GM08714 (cell line): ENCODE measurements around the gene FAM110D.

ENCODE experiments used
- H3K4me3 ChIP-seq: fragments of 200-500 bp; sonication (Bioruptor generic); 2 replicates; pipeline ENCODE4 v1.5.1; 2014; ENCODE audit warnings: mild to moderate bottlenecking, low read length, inconsistent platforms
- ZNF274 ChIP-seq: IDR thresholded peaks from 2 replicates; pipeline ENCODE4 v1.6.1; 2012; ENCODE audit warnings: mild to moderate bottlenecking, low read depth, low read length

FAM110D gene

DNA sequence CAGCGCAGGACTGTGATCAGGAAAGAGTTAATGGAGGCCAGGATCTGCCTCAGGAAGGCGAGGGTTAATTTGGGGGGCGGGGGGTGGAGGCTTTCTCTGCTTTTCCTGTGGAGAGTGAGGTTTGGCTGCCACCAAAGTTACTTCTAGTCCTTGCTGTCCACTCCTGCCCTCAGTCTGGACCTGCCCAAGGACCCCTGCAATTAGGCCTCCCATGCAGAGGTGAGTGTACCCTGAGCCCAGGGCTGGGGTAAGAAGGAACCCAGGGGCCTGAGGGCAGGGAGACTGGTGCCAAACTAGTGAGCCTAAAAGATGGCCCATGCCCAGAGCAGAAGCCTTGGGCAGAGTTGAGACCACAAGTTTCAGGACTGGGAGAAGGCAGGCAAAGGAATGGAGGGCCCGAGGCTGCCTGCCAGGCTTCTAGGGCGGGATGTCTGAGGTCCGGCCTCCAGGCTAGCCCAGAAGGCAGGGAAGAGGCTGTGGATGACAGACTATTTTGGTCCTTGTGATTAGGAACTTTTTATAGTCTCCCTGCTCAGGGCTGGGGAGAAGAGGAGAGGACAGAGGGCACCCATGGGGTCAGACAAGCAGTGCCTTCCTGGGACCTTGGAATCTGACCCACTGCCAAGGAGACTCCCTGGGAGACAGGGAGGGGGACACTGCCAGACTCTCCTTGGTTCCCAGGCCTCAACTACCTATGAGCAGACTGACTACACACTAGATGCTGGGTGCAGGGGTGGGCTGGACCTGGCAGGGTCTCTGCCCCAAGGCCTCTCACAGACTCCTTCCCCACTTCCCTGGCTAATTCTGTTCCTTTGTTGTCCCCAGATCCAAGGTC is at the start of gene FAM110D:
Gene FAM110D (plus strand): TSS at position 172 of the 835 bp plus-strand sequence. CDS start 2,213 bp downstream, outside the sequence.
- H3K4me3 ChIP-seq = no peak within 1 kb of the TSS
- no peak for TF ChIP-seq ZNF274

GRCh38 chr1:26109229-26110164 is 49.4 kb upstream of the FAM110D start:
- TF ChIP-seq ZNF274 = no peak
- H3K4me3 ChIP-seq = no peak overlapping the region

DNA sequence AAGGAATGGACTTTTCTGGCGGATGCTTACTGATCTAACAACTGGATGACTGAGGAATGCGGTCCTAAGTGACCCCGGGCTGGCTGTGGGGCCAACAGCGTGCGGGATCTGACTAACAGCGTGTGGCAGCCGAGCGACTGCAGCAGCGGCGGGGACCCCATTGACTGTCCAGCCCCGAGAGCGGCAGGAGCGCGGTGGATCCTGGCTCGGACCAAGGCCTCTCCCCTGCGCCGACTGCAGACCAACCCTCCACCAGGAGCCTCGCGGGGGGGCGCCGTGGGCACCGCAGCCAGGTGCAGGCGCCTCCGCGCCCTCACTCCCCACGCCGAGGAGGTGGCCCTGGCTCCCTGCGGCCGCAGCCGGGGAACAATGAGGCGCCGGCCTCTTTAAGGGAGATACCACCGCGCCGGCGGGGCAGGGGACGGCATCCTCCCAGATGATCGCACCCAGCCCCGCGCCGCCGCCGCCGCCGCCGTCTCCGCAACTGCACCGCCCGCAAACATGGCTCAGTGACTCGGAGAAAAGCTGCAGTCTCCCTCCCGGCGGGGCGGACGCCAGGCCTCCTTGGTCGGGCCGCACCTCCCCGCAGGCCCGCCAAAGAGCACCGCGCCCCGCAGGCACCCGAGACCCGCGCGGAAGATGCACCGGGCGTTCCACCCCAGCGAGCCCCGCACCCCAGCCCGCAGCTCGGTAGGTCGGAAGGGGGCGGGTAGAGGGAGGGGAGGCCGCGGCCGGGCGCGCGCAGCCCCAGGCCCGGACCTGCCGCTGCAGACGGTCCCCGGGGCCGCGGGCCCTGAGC is 47.9 kb upstream of the FAM110D start:
- peak overlapping the region; percentile 86 for H3K4me3 ChIP-seq
- no peak for TF ChIP-seq ZNF274

DNA sequence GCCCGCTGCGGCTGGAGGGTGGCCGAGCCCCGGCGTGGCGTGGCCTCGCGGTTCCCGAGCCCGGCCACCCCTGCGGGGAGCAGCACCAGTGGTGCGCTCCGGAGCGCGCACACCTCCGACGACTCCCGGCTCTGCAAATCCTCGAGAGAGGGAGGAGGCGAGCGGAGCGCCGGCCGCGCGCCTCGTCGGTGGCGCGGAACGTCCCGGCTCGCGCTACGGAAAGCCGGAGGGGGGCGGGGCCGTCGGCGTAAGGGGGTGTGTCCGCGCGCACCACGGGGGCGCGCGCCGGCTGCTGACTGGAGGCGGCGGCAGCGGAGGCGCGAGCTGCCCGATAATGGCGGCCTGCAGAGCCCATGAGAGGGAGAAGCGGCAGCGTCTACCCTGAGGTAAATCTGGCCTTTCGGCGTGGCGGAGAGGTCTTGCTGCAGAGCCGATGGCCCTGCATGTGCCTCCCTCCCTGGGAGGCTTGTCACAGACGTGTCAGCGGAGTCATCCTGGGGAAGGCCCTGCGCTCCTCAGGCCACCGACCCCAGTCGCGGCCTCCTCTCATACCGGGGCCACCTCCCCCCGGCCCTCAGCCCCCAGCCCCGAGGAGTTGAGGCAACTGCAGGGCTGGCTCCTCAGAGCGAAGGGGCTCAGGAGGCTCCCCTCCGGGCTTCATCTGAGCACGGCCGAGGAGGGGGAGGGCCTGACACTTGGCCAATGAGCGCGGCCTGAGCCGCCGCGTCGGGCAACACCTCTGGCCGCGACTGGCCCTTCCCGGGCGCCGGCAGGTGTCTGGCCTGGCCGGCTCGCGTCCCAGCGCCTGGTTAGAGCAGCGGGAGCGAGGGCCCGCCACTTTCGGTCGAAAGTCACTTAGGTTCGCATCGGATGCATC is 47.1 kb upstream of the FAM110D start, which contains the start of gene PDIK1L:
Gene PDIK1L (plus strand): TSS at position 295 of the 877 bp plus-strand sequence. CDS start 2,485 bp downstream, outside the sequence.
- no peak for TF ChIP-seq ZNF274
- H3K4me3 ChIP-seq = peak within 1 kb of the TSS; percentile 86

DNA sequence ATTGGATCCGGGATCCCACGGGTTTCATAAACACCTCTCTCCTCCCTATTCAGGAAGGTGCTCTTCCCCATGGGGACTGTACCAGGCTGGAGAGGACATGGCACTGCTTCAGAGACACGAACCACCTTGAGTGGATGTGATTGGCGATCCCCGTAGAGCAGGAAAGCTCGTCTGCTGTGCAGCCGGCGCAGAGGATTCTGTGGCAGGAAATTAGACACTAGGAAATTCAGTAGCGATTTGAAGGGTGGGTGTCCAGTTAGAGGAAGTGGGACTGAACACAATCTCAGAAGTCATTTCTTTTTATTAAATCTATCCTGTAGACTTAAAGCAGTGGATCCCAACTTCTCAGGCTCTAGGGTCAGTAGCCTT is 46.5 kb upstream of the FAM110D start:
- H3K4me3 ChIP-seq = peak overlapping the region; percentile 86
- TF ChIP-seq ZNF274 = no peak

DNA sequence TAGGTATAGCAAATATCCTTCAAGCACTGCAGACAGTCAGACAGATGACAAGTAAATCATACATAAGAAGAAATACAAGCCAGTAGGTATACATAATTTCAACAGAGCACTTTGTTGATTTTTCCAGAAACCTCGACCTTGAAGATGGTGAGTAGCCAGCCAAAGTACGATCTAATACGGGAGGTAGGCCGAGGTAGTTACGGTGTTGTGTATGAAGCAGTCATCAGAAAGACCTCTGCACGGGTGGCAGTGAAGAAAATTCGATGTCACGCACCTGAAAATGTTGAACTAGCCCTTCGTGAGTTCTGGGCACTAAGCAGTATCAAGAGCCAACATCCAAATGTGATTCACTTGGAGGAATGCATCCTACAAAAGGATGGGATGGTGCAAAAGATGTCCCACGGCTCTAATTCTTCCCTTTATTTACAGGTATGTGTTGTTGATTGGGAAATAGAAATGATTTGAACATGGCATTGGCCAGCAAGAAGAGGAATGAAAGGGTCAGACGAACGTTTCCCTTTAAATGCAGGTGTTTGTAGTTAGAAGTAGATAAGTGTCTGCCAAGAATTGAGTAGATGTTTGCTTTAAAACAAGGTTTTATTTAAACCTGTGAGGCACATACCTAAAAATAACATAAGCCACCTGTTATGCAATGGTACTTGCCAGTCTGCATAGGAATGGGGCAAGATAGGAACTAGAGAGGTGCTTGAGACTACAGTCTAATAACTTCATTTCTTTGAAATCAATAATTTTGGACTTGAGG is 44.5 kb upstream of the FAM110D start:
- no peak for TF ChIP-seq ZNF274
- peak overlapping the region; percentile 29; the same call in 1 of the 2 replicates for H3K4me3 ChIP-seq

GRCh38 chr1:26119892-26120608 is 38.8 kb upstream of the FAM110D start:
- H3K4me3 ChIP-seq = peak overlapping the region; percentile 2; the same call in 1 of the 2 replicates
- TF ChIP-seq ZNF274 = no peak

- no peak overlapping the region for H3K4me3 ChIP-seq
- TF ChIP-seq ZNF274 = no peak
Observed at GRCh38 chr1:26121854-26122773, 36.8 kb upstream of the FAM110D start.

- no peak overlapping the region for H3K4me3 ChIP-seq
- TF ChIP-seq ZNF274 = no peak
Observed at GRCh38 chr1:26122988-26123973, 35.6 kb upstream of the FAM110D start.
